NT2/D1 (cell line): ENCODE results near the gene ELOVL6.

Experiments used
- DNase-seq: peaks from one replicate; pipeline ENCODE4 v3.0.0-alpha.2; 2011; ENCODE audit warnings: low read depth, low spot score
- H3K27me3 ChIP-seq: 2 replicates; pipeline ENCODE4 v1.6.0; 2011; ENCODE audit warnings: mild to moderate bottlenecking; ENCODE audit not compliant: insufficient read length, insufficient read depth
- H3K36me3 ChIP-seq: 2 replicates; pipeline ENCODE4 v1.6.1; 2011; ENCODE audit warnings: mild to moderate bottlenecking, low read length, mixed read lengths; ENCODE audit not compliant: insufficient read depth, insufficient read length
- H3K4me1 ChIP-seq: 2 replicates; pipeline ENCODE4 v1.5.1; 2011; ENCODE audit not compliant: insufficient read depth, insufficient read length
- H3K4me3 ChIP-seq: 2 replicates; pipeline ENCODE4 v1.5.1; 2011; ENCODE audit warnings: low read depth; ENCODE audit not compliant: insufficient read length
- H3K9ac ChIP-seq: 2 replicates; pipeline ENCODE4 v1.6.0; 2011; ENCODE audit warnings: low read depth; ENCODE audit not compliant: insufficient read length
- H3K9me3 ChIP-seq: 2 replicates; pipeline ENCODE4 v1.5.1; 2011; ENCODE audit warnings: mild to moderate bottlenecking, low read length; ENCODE audit not compliant: insufficient read depth
- SUZ12 ChIP-seq: IDR thresholded peaks from 2 replicates; pipeline ENCODE4 v1.6.1; 2011; ENCODE audit not compliant: insufficient read length, insufficient read depth; ENCODE audit errors: extremely low read depth
- YY1 ChIP-seq: IDR thresholded peaks from 2 replicates; pipeline ENCODE4 v1.6.1; 2011; ENCODE audit not compliant: insufficient read length, insufficient read depth
- ZNF274 ChIP-seq: IDR thresholded peaks from 2 replicates; pipeline ENCODE4 v1.6.1; 2011; ENCODE audit warnings: mild to moderate bottlenecking, low read depth, low read length

ELOVL6 gene

DNA sequence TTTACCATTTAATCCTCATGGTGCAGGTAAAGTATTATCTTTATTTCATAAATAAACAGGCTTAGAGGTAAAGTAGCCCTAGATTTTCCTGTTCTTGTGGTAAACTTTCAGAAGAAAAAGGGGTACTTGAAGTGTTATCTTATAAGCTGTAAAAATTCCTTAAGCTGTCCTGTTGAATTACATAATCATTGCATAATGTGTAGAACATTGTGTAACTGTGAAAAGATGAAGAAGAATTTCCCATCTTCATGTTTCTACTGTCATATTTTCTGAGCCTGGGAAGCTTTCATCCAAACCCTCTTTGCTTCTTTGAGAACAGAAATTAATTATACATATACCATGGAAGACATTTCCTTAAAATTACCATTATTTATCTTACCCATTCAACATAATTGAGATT is 90.5 kb downstream of the ELOVL6 start:
- no peaks in the 10 kb centered on the region for H3K27me3 ChIP-seq
- no peaks in the 10 kb centered on the region for H3K9me3 ChIP-seq
- peaks cover 3% of the 10 kb centered on the region for H3K36me3 ChIP-seq
- no peak overlapping the region for H3K9ac ChIP-seq
- no peak for TF ChIP-seq YY1
- TF ChIP-seq SUZ12: no peak
- TF ChIP-seq ZNF274: no peak
- DNase-seq: no peak
- H3K4me1 ChIP-seq: no peaks in the 10 kb centered on the region
- no peak overlapping the region for H3K4me3 ChIP-seq

DNA sequence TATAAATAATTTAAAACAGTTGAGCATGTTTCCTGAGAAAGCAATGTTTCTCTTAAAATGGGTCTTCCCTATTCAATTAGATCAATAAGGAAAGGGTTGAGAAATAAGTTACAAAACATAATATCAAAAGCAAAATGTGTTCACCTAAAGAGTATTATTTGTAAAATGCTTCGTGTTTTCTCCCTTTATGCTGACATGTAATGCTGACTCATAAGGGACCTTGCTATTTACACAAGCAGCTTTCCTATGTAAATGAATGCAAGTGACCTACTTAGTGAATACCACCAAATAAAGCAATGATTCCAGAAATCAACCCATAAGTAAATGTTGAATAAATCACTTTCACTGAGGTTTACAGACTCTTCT is 91.5 kb downstream of the ELOVL6 start:
- no peak for TF ChIP-seq SUZ12
- TF ChIP-seq YY1: no peak
- TF ChIP-seq ZNF274: no peak
- Histone ChIP-seq H3K27me3 (no peaks in the 10 kb centered on the region), H3K4me3 (no peak overlapping the region), H3K9me3 (no peaks in the 10 kb centered on the region), H3K9ac (no peak overlapping the region), H3K36me3 (peaks cover 3% of the 10 kb centered on the region), H3K4me1 (no peaks in the 10 kb centered on the region)
- DNase-seq: no peak

DNA sequence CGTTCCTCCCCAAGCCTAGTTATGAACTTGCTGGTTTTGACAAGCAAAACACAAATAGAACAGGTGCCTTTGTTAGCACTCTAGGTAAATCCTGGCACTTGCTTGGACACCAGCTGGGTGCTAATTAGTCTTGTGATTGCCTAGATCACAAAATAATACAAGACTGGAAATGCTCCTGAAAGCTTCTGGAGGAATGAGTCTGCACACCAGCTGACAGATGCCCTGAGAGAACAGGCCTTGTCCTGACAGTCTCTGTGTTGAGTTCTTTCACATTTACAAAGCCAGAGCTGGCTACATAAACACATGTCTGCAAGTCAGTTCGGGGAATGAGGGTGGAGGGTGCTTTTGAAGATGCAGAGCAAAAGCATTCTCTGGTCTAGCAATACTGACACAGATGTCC is 93.8 kb downstream of the ELOVL6 start:
- Histone ChIP-seq H3K9ac (no peak overlapping the region), H3K4me1 (no peaks in the 10 kb centered on the region), H3K27me3 (no peaks in the 10 kb centered on the region), H3K9me3 (no peaks in the 10 kb centered on the region), H3K36me3 (peaks cover 3% of the 10 kb centered on the region), H3K4me3 (no peak overlapping the region)
- no peak for DNase-seq
- TF ChIP-seq ZNF274: no peak
- TF ChIP-seq SUZ12: no peak
- no peak for TF ChIP-seq YY1

DNA sequence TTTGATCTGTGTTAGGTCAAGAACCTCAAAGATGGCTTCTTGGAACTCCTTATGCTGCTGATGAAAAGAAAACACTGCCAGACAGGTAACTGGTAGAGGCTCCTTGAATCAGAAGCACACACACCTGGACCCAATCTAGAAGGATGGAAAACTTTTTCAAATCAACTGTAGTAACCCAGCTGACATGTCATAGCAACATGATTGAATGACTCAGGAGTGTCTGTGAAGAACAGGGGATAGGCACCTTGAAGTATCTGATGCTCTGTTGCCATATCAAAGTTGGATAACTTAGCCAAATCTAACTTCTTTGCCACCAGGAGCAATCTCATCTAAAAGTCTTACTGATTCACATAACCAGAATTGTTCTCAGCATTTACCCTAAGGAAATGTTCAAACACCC is 98.8 kb downstream of the ELOVL6 start:
- Histone ChIP-seq H3K9me3 (no peaks in the 10 kb centered on the region), H3K4me1 (no peaks in the 10 kb centered on the region)

DNA sequence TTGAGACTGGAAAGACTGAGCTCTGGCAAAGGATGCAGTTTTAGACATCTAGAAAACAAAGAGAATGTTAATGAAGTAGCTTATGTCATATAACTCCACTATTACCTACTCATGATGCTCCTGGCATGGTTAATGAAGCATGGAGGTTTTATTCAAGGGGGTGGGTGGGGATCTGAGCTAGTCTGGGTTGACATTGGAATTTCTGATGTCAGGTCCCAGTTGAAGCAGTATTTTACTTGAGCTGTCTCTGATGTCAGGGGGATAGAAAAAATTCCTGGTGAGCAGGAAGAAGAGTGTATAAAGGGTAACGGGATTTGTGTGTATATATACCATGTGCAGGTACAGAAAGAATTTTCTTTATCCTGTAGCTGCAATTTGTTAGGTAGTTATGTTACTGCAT is 102.0 kb downstream of the ELOVL6 start:
- Histone ChIP-seq H3K36me3 (no peaks in the 10 kb centered on the region), H3K9me3 (no peaks in the 10 kb centered on the region), H3K4me1 (no peaks in the 10 kb centered on the region), H3K9ac (no peak overlapping the region), H3K4me3 (no peak overlapping the region), H3K27me3 (no peaks in the 10 kb centered on the region)
- no peak for DNase-seq
- TF ChIP-seq YY1 (no peak), SUZ12 (no peak), ZNF274 (no peak)

More for the DNA sequence above, 98.8 kb downstream of the ELOVL6 start:
- no peak for DNase-seq
- TF ChIP-seq SUZ12 (no peak), YY1 (no peak), ZNF274 (no peak)
- Histone ChIP-seq H3K27me3 (no peaks in the 10 kb centered on the region), H3K4me3 (no peak overlapping the region), H3K9ac (no peak overlapping the region), H3K36me3 (peaks cover under 1% of the 10 kb centered on the region)

DNA sequence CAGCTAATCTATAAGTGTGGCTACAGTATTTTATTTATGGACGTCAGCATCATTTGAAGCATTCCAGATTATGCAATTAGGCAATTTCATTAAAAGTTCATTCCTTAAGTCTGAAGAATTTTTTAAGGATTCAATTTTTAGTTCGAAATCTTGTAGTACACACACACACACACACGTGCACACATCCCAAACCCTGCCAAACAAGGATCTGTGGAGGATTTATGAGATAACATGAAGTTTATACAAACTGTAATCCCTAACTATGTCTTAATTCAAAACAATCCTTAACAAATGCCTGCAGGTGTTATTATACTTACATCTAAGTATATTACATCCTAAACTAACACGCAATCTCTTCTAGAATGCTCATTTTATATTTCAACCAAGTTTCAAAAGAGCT is 105.8 kb downstream of the ELOVL6 start:
- H3K4me1 ChIP-seq: peaks cover 3% of the 10 kb centered on the region
- no peaks in the 10 kb centered on the region for H3K27me3 ChIP-seq
- no peak for TF ChIP-seq SUZ12
- no peak for TF ChIP-seq YY1
- DNase-seq: no peak
- no peak overlapping the region for H3K9ac ChIP-seq
- H3K36me3 ChIP-seq: no peaks in the 10 kb centered on the region
- H3K9me3 ChIP-seq: no peaks in the 10 kb centered on the region
- H3K4me3 ChIP-seq: no peak overlapping the region

DNA sequence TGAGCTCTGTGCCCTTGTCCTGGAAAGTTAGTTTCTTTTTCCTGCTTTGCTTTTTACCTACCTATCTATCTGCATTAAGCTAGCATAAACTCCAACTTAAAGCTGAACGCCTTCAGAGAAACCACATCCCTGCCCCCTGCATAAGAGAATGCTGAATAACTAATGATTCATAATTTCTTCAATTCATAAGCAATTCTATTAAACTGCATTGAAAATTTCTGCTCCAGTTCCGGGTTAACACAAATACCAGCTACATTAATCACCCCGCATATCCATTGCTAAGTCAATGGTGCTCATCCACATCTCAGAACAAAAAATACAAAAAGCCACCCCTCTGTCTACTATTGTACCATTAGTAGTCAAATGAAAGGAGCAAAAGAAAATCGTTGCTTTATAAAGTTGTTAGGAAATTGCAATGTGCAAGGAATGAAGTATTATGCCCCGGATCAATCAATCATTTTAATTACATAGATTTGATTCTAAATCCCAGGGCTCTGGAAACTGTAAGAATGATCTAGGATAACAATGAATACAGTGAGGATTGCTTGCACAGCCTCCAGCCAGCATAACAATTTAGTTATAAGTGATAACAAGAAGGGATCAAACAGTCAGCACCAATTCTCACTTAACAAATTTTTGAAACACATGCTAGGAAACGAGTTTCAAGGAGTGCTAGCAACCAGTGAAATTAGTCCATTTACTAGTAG is 106.8 kb downstream of the ELOVL6 start:
- no peaks in the 10 kb centered on the region for H3K9me3 ChIP-seq
- H3K9ac ChIP-seq: no peak overlapping the region
- no peaks in the 10 kb centered on the region for H3K36me3 ChIP-seq
- no peak overlapping the region for H3K4me3 ChIP-seq
- H3K4me1 ChIP-seq: peaks cover 3% of the 10 kb centered on the region
- TF ChIP-seq YY1 (no peak), ZNF274 (no peak), SUZ12 (no peak)
- H3K27me3 ChIP-seq: no peaks in the 10 kb centered on the region
- DNase-seq: no peak

DNA sequence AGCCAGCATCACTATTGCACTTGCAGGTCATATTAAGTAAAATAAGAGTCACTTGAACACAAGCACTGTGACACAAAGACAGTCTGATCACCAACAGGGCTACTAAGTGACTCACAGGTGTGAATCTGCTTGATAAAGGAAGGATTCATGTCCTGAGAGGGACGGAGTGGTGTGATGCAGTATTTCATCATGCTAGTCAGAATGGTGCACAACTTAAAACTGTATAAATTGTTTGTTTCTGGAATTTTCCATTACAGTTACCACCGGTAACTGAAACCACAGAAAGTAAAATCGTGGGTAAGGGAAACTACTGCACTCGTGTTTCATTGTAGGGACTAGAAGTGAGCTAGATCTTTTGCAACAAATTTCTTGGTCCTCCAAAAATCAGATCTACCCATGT is 109.7 kb downstream of the ELOVL6 start:
- Histone ChIP-seq H3K36me3 (no peaks in the 10 kb centered on the region), H3K9ac (no peak overlapping the region), H3K4me1 (peaks cover 3% of the 10 kb centered on the region), H3K27me3 (no peaks in the 10 kb centered on the region), H3K4me3 (no peak overlapping the region), H3K9me3 (no peaks in the 10 kb centered on the region)
- DNase-seq: no peak
- TF ChIP-seq YY1 (no peak), ZNF274 (no peak), SUZ12 (no peak)
